OCI-LY7 (cell line): Measurements from ENCODE around the gene OR9A2. TPM values are rescaled to one million over a fixed set of nuclear protein-coding genes. Genes with fewer than 3 reads are reported as not detected.

Source experiments
- BruUV-seq: library from RNA; stranded (reverse); fragments of 400-500 nt; replicated peaks from 2 replicates; lab custom pipeline; 2021; lab: Mats Ljungman, UMichigan
- CTCF ChIA-PET: fragments of 300-600 bp; sonication (Branson Sonifier 250); formaldehyde crosslinking; loops from one replicate; lab custom pipeline; 2022; ENCODE audit warnings: antibody characterized with exemption; ENCODE audit not compliant: unreplicated experiment; lab: Charles Lee
- POLR2A ChIA-PET: fragments of 300-600 bp; sonication (Branson Sonifier 250); formaldehyde crosslinking; loops from one replicate; lab custom pipeline; 2022; ENCODE audit warnings: antibody characterized with exemption; lab: Charles Lee
- DNase-seq: peaks from one replicate; pipeline ENCODE4 v3.0.0-alpha.2; 2015; ENCODE audit warnings: low spot score
- H2AFZ ChIP-seq: fragments of 200-600 bp; sonication (generic), shearing (Covaris generic); 2 replicates; pipeline ENCODE4 v1.6.1; 2014; ENCODE audit warnings: mild to moderate bottlenecking, antibody characterized with exemption, low read length, moderate library complexity
- H3K27ac ChIP-seq: fragments of 200-600 bp; sonication (generic); 2 replicates; pipeline ENCODE4 v1.5.1; 2014; ENCODE audit warnings: mixed run types, low read depth, mild to moderate bottlenecking, moderate library complexity, low read length, inconsistent platforms; ENCODE audit not compliant: poor library complexity, severe bottlenecking
- H3K36me3 ChIP-seq: fragments of 200-600 bp; sonication (generic); 2 replicates; pipeline ENCODE4 v1.6.1; 2014; ENCODE audit warnings: mild to moderate bottlenecking, antibody characterized with exemption, low read length, moderate library complexity, mixed read lengths; ENCODE audit not compliant: insufficient read depth
- H3K4me1 ChIP-seq: fragments of 200-600 bp; sonication (generic); 2 replicates; pipeline ENCODE4 v1.5.1; 2014; ENCODE audit warnings: mild to moderate bottlenecking, low read length; ENCODE audit not compliant: insufficient read depth, poor library complexity, severe bottlenecking
- H3K4me2 ChIP-seq: fragments of 200-600 bp; sonication (generic); 2 replicates; pipeline ENCODE4 v1.6.1; 2014; ENCODE audit warnings: mild to moderate bottlenecking, low read length
- H3K4me3 ChIP-seq: fragments of 200-600 bp; sonication (generic); 2 replicates; pipeline ENCODE4 v1.5.1; 2014; ENCODE audit warnings: mild to moderate bottlenecking, low read depth, low read length; ENCODE audit not compliant: poor library complexity, severe bottlenecking
- H3K79me2 ChIP-seq: fragments of 200-600 bp; sonication (generic); 2 replicates; pipeline ENCODE4 v1.6.1; 2016; ENCODE audit warnings: low read depth, mild to moderate bottlenecking, low read length, moderate library complexity, mixed read lengths; ENCODE audit not compliant: insufficient read depth
- H3K9me2 ChIP-seq: fragments of 200-600 bp; sonication (generic); 2 replicates; pipeline ENCODE4 v1.6.1; 2016; ENCODE audit warnings: mild to moderate bottlenecking, low read length, mixed read lengths; ENCODE audit not compliant: insufficient read depth
- H3K9me3 ChIP-seq: fragments of 200-600 bp; sonication (generic); 2 replicates; pipeline ENCODE4 v1.6.1; 2014; ENCODE audit warnings: mild to moderate bottlenecking, mixed run types, low read length, mixed read lengths
- H4K20me1 ChIP-seq: fragments of 200-600 bp; sonication (generic); 2 replicates; pipeline ENCODE4 v1.6.1; 2014; ENCODE audit warnings: mild to moderate bottlenecking, antibody characterized with exemption, low read length, moderate library complexity, mixed read lengths; ENCODE audit not compliant: insufficient read depth
- EZH2phosphoT487 ChIP-seq: fragments of 200-600 bp; sonication (generic); IDR thresholded peaks from 2 replicates; pipeline ENCODE4 v1.6.1; 2018; ENCODE audit warnings: low read depth, borderline replicate concordance, mild to moderate bottlenecking, mixed run types, antibody characterized with exemption, low read length, moderate library complexity, mixed read lengths
- intact Hi-C: fragments of 100-400 bp; cut with micrococcal nuclease; formaldehyde crosslinking; loops from one replicate; pipeline ENCODE4 v1.10.0; 2022; ENCODE audit not compliant: unreplicated experiment
- total RNA-seq, 2 experiments: library from RNA; depleted of rRNA in 1 of 2; stranded (reverse); fragments of >200 nt in 1 of 2; shearing (Covaris generic) in 1 of 2; gene quantifications; 2 replicates each; pipeline ENCODE4 v1.2.3, GENCODE V29; 2014 to 2022
- TF ChIP-seq, protein P1 (sequence below): fragments of 200-600 bp; sonication (generic); conservative IDR thresholded peaks from 2 replicates; pipeline ENCODE4 v1.5.1; 2014; ENCODE audit warnings: mild to moderate bottlenecking, antibody characterized with exemption, low read length, moderate library complexity, mixed read lengths

The OR9A2 gene
- total RNA-seq, 2 experiments from 2014 or later, result 0.53 to 0.66 TPM

DNA sequence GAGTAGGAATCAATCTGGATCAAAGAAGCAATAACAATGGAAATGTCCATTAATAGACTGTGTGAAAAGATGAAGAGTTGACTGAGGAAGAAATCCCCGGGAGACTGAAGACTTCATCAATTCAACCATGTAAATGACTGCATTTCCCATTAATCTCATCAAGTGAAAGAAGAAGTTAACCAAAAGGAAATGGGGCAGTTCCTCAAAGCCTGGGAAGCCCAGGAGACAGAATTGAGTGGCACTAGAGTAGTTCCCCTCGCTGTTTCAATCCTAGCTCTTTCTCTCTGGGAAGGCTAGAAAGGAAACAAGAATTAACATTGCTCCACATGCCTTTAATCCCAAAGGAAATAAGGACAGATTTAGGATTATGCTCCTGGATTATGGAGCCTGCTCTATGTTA lies 20.4 kb upstream of the OR9A2 start:
- Histone ChIP-seq H3K27ac (no peak overlapping the region), H3K9me3 (no peaks in the 10 kb centered on the region), H4K20me1 (no peaks in the 10 kb centered on the region), H2AFZ (no peak overlapping the region), H3K4me1 (peaks cover 7% of the 10 kb centered on the region), H3K4me3 (no peak overlapping the region), H3K9me2 (no peaks in the 10 kb centered on the region), H3K36me3 (no peaks in the 10 kb centered on the region), H3K4me2 (no peak overlapping the region), H3K79me2 (no peaks in the 10 kb centered on the region)
- CTCF ChIA-PET, result no interaction called here
- no peak for TF ChIP-seq EZH2phosphoT487
- TF ChIP-seq, protein P1, sequence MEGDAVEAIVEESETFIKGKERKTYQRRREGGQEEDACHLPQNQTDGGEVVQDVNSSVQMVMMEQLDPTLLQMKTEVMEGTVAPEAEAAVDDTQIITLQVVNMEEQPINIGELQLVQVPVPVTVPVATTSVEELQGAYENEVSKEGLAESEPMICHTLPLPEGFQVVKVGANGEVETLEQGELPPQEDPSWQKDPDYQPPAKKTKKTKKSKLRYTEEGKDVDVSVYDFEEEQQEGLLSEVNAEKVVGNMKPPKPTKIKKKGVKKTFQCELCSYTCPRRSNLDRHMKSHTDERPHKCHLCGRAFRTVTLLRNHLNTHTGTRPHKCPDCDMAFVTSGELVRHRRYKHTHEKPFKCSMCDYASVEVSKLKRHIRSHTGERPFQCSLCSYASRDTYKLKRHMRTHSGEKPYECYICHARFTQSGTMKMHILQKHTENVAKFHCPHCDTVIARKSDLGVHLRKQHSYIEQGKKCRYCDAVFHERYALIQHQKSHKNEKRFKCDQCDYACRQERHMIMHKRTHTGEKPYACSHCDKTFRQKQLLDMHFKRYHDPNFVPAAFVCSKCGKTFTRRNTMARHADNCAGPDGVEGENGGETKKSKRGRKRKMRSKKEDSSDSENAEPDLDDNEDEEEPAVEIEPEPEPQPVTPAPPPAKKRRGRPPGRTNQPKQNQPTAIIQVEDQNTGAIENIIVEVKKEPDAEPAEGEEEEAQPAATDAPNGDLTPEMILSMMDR, result no peak
- BruUV-seq, result no TSS peak
- DNase-seq, result no peak
- intact Hi-C loops, result no loop called here
- POLR2A ChIA-PET, result interaction anchor here (1.1 kb wide), 1 partner anchor 9 kb away, joined by 5 read pairs; no protein-coding TSS in a partner anchor

DNA sequence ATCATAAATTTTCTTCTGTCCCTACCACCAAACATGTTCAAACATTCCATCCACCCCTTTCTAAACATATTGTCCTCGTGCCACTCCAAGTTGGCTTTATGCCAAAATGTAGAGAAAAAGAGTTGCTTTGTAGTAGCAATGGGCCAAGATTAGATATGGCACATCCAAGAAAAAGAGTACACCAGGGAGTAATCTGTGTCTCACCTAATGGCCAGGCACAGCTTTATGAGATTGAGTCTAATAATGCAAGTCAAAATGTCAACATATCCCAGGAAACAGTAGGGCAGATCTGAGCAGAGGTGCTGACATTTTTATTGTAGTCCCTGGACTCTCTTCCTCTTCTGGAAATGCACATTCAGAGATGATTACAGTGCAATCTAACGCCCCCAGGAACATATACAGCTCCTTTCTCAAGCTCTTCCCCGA lies 19.5 kb upstream of the OR9A2 start:
- H3K9me2 ChIP-seq, result no peaks in the 10 kb centered on the region
- TF ChIP-seq, protein P1, result no peak
- TF ChIP-seq EZH2phosphoT487, result no peak
- no peaks in the 10 kb centered on the region for H3K79me2 ChIP-seq
- H3K9me3 ChIP-seq, result no peaks in the 10 kb centered on the region
- no peak overlapping the region for H3K4me2 ChIP-seq
- no peaks in the 10 kb centered on the region for H4K20me1 ChIP-seq
- intact Hi-C loops, result no loop called here
- CTCF ChIA-PET, result no interaction called here
- BruUV-seq, result no TSS peak
- no peak overlapping the region for H3K4me3 ChIP-seq
- H3K36me3 ChIP-seq, result no peaks in the 10 kb centered on the region
- POLR2A ChIA-PET, result interaction anchor here (0.6 to 1.2 kb wide), 5 partner anchors 8 to 1943 kb away, joined by 3 to 5 read pairs (median 3); no protein-coding TSS in a partner anchor
- H3K4me1 ChIP-seq, result peaks cover 7% of the 10 kb centered on the region
- H2AFZ ChIP-seq, result no peak overlapping the region
- DNase-seq, result no peak
- no peak overlapping the region for H3K27ac ChIP-seq

DNA sequence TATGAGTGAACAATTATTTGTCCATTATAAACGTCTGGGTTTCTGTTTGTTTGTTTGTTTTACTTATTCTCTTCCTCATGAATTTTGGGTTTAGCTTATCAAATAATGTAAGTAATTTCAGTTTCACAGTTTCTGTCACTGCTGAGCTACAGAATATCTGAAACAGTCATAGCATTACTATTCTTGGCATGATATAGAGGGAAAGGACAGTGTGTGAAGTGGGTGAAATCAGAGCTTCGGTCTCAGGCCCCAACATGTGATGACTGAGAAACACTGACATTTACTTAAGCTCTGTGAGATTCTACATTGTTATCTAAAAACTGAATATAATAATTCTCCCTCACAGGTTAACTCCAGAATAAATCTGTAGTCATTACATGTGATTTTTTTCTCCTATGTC lies 16.5 kb upstream of the OR9A2 start:
- ChIA-PET POLR2A (interaction anchor here (0.9 to 1.9 kb wide), 5 partner anchors 9 to 496 kb away, joined by 3 to 5 read pairs (median 4); partner anchors contain the start of gene OR6V1), CTCF (interaction anchor here (0.6 kb wide), 1 partner anchor 172 kb away, joined by 3 read pairs; no protein-coding TSS in a partner anchor)
- no peak for TF ChIP-seq EZH2phosphoT487
- TF ChIP-seq, protein P1, result no peak
- H3K9me2 ChIP-seq, result no peaks in the 10 kb centered on the region
- intact Hi-C loops, result no loop called here
- H3K27ac ChIP-seq, result no peak overlapping the region
- no peak overlapping the region for H3K4me2 ChIP-seq
- H3K9me3 ChIP-seq, result no peaks in the 10 kb centered on the region
- H2AFZ ChIP-seq, result no peak overlapping the region
- H4K20me1 ChIP-seq, result no peaks in the 10 kb centered on the region
- no TSS peak for BruUV-seq
- DNase-seq, result no peak
- no peaks in the 10 kb centered on the region for H3K36me3 ChIP-seq
- H3K4me3 ChIP-seq, result no peak overlapping the region
- H3K4me1 ChIP-seq, result no peaks in the 10 kb centered on the region
- no peaks in the 10 kb centered on the region for H3K79me2 ChIP-seq
